K562 (cell line): ENCODE measurements around the gene REC8. TPM values are rescaled to one million over a fixed set of nuclear protein-coding genes. Genes with fewer than 3 reads are reported as not detected.

Source experiments
- CCAR2 ChIP-seq: fragments of 200-400 bp; formaldehyde crosslinking; IDR thresholded peaks from 2 replicates; pipeline ENCODE4 v1.6.1; 2017; ENCODE audit warnings: mild to moderate bottlenecking, low read depth, low read length
- CHD4 ChIP-seq: fragments of 200-600 bp; sonication (generic); IDR thresholded peaks from 3 replicates; pipeline ENCODE4 v1.6.1; 2012; ENCODE audit warnings: low read depth, mild to moderate bottlenecking, mixed read lengths, low read length, inconsistent platforms; ENCODE audit not compliant: insufficient read depth, insufficient replicate concordance, poor library complexity, severe bottlenecking
- CREB1 ChIP-seq, 2 experiments: sonication (generic) in 1 of 2; formaldehyde crosslinking in 1 of 2; IDR thresholded peaks; 2 replicates each; pipeline versions ENCODE4 v1.6.1 to v1.8.0; 2012 to 2022; ENCODE audit warnings: inconsistent platforms in 1 of 2, mild to moderate bottlenecking in 1 of 2, missing genetic modification reagents in 1 of 2, moderate library complexity in 1 of 2
- DPF2 ChIP-seq: fragments of 450-650 bp; IDR thresholded peaks from 2 replicates; pipeline ENCODE4 v1.6.1; 2016
- EWSR1 ChIP-seq: fragments of 450-650 bp; IDR thresholded peaks from 2 replicates; pipeline ENCODE4 v1.6.1; 2018; ENCODE audit warnings: borderline replicate concordance, mild to moderate bottlenecking, low read depth, moderate library complexity; ENCODE audit not compliant: partially characterized antibody
- FOS ChIP-seq: IDR thresholded peaks from 3 replicates; pipeline ENCODE4 v1.6.1; 2011; ENCODE audit not compliant: insufficient read length; ENCODE audit errors: extremely low read depth
- KLF6 ChIP-seq: fragments of 250-450 bp; sonication (Bioruptor Pico); IDR thresholded peaks from 2 replicates; pipeline ENCODE4 v1.4.0; 2020; ENCODE audit warnings: mild to moderate bottlenecking, moderate library complexity, borderline replicate concordance
- STAG1 ChIP-seq: sonication (generic); formaldehyde crosslinking; IDR thresholded peaks from 2 replicates; pipeline ENCODE4 v1.5.0; 2020; ENCODE audit warnings: missing genetic modification reagents, borderline replicate concordance
- TAL1 ChIP-seq: fragments of 450-650 bp; IDR thresholded peaks from 2 replicates; pipeline ENCODE4 v1.6.1; 2016; ENCODE audit warnings: mild to moderate bottlenecking
- ZNF174 ChIP-seq: fragments of 250-450 bp; sonication (Bioruptor Pico); IDR thresholded peaks from 2 replicates; pipeline ENCODE4 v1.4.0; 2020; ENCODE audit warnings: mild to moderate bottlenecking
- ZNF354B ChIP-seq: fragments of 250-450 bp; sonication (Bioruptor Pico); IDR thresholded peaks from 2 replicates; pipeline ENCODE4 v1.4.0; 2020
- polyA plus RNA-seq, 8 experiments: library from polyadenylated mRNA; depleted of rRNA in 4 of 8; stranded (reverse) in 5 of 8; unstranded in 3 of 8; fragments of >200 nt; fragmentation: Nextera tagmentation in 2 of 8; fragmentation: Illumina TruSeq in 1 of 8; extraction: Ambion mirVana in 2 of 8; extraction: Trizol in 1 of 8; gene quantifications; 2 replicates each; pipeline versions ENCODE4 v1.2.1 to v1.2.3, GENCODE V29; 2011 to 2014; ENCODE audit warnings: inconsistent platforms in 1 of 8, missing spikeins in 1 of 8
- total RNA-seq, 7 experiments: library from RNA; depleted of rRNA in 6 of 7; stranded (reverse); fragments of >200 nt in 6 of 7; fragmentation: Illumina TruSeq in 2 of 7; extraction: Trizol in 2 of 7; gene quantifications; 2 replicates each; pipeline versions ENCODE4 v1.2.1 to v1.2.3, GENCODE V29; 2011 to 2021; ENCODE audit warnings: low replicate concordance in 1 of 7
- TF ChIP-seq, protein P1 (sequence below): fragments of 450-650 bp; IDR thresholded peaks from 2 replicates; pipeline ENCODE4 v1.6.1; 2014; ENCODE audit warnings: low read depth, mild to moderate bottlenecking, moderate library complexity, borderline replicate concordance
- TF ChIP-seq, protein P2 (sequence below): fragments of 250-450 bp; sonication (Bioruptor Pico); IDR thresholded peaks from 2 replicates; pipeline ENCODE4 v1.4.0; 2020; ENCODE audit warnings: mild to moderate bottlenecking, moderate library complexity, borderline replicate concordance

Gene REC8
- total and polyA plus RNA-seq, 9 of the 15 experiments (the other 6 are each of a cell fraction or from before 2014, with no cell fraction given), result 0.11 to 2.5 (median 0.85) TPM

DNA sequence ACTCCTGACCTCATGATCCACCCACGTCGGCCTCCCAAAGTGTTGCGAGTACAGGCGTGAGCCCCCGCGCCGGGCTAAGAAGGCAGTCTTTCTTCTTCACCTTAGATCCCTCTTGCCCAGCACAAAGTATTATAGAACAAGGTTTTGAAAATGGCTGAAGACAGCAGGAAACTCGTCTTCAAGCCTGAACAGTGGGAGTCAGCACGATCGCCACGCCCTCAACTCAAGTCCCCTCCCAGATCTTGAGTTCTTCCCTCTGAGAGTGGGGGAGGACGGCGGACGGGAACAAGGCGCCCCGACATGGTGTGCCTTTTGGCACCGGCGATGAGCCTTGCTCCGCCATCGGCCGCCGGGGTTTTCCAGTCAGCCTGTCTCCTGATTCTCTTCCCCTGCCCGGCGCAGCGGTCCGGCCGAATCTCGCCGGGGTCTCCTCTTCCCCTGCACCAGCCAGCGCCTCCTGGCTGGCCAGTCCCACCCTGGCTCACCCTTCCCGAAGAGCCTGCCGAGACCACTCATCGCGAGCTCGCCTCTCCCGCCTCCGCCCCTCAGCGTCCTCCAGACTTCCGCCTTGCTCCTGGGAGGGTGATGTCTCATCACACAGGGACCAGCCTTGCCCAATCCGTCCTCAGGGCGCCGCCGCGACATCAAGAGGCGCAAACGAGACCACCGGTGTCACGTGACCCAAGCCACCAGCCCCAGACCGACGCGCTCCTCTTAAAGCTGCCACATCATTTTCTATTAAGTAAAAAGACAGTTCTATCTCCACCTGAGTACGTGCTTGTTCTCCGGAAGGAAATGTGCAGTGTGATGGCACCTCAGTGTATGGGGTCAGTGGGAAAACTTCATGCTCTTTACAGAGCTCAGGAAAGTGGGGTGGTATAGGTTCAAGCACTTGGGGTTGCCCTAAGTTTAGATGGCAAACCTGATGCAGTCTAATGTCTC lies 41.3 kb downstream of the REC8 start, which contains the start of gene CHMP4A (continued):
- TF ChIP-seq STAG1 (CRISPR knock-in tag) (no peak), DPF2 (no peak), ZNF174 (no peak), KLF6 (no peak), ZNF354B (no peak), EWSR1 (no peak), FOS (peak; percentile 48), CREB1 (IDR thresholded peaks at IDR 0.05) (peak; percentile 98), CREB1 (CRISPR knock-in tag; IDR thresholded peaks at IDR 0.05) (peak; percentile 98), CCAR2 (no peak), CHD4 (no peak), TAL1 (no peak)
- TF ChIP-seq, protein P1, sequence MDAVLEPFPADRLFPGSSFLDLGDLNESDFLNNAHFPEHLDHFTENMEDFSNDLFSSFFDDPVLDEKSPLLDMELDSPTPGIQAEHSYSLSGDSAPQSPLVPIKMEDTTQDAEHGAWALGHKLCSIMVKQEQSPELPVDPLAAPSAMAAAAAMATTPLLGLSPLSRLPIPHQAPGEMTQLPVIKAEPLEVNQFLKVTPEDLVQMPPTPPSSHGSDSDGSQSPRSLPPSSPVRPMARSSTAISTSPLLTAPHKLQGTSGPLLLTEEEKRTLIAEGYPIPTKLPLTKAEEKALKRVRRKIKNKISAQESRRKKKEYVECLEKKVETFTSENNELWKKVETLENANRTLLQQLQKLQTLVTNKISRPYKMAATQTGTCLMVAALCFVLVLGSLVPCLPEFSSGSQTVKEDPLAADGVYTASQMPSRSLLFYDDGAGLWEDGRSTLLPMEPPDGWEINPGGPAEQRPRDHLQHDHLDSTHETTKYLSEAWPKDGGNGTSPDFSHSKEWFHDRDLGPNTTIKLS, result peak; percentile 53; the same call in 1 of the 2 replicates
- TF ChIP-seq, protein P2, sequence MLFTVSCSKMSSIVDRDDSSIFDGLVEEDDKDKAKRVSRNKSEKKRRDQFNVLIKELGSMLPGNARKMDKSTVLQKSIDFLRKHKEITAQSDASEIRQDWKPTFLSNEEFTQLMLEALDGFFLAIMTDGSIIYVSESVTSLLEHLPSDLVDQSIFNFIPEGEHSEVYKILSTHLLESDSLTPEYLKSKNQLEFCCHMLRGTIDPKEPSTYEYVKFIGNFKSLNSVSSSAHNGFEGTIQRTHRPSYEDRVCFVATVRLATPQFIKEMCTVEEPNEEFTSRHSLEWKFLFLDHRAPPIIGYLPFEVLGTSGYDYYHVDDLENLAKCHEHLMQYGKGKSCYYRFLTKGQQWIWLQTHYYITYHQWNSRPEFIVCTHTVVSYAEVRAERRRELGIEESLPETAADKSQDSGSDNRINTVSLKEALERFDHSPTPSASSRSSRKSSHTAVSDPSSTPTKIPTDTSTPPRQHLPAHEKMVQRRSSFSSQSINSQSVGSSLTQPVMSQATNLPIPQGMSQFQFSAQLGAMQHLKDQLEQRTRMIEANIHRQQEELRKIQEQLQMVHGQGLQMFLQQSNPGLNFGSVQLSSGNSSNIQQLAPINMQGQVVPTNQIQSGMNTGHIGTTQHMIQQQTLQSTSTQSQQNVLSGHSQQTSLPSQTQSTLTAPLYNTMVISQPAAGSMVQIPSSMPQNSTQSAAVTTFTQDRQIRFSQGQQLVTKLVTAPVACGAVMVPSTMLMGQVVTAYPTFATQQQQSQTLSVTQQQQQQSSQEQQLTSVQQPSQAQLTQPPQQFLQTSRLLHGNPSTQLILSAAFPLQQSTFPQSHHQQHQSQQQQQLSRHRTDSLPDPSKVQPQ (CRISPR knock-in tag), result no peak
